ENCODE data around the gene TVP23C.

The TVP23C gene

DNA sequence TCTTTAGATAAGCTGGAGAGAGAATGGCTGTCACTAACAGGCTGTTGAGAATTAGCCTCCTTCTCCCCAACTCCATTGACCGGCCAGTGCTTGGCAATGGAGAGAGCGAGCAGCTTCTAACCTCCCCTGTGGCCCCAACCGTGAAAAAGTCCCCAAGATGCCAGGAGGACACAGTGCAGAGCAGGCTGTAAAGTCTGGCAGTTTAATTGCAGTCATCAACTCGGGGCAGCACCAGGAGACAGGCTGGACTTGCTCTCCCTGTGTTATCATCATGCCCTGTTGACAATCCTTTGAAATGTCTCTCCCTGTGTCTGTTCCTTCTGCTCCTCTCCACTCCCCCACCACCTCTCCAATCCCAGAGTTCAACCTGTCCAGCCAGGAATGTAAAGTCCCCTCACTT, 95.2 kb downstream of the TVP23C start:
- Mint-ChIP-seq H3K27me3 (no peaks in the 10 kb centered on the region), H3K4me1 (ENCODE audit: low read depth) (no peaks in the 10 kb centered on the region), H3K36me3 (ENCODE audit: low read depth) (peaks cover under 1% of the 10 kb centered on the region), H3K9me3 (no peaks in the 10 kb centered on the region), H3K27ac (no peak overlapping the region), H3K4me3 (no peak overlapping the region)

DNA sequence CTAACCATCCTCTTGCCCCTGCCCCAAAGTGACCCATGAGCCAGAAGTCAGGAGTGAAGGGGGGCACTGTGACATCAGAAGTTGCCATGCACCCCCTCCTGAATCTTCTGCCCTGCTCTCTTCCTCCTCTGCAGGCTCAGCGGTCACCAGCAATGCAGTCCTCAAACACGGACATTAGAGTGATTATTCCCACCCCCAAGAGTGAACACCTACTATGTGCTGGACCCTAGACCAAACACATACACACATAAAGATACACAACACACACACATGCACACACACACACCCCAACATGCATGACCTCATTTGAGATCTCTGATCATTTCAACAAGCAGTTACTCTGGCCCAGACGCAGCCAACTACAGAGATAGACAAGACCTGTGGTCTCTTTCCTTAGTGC, 95.7 kb downstream of the TVP23C start, which contains the start of gene CDRT4:
Gene CDRT4 (minus strand): TSS at position 30 of the 400 bp plus-strand sequence. CDS start 27,383 bp downstream, outside the sequence.
- H3K9me3 Mint-ChIP-seq, result no peaks in the 10 kb centered on the region
- H3K27ac Mint-ChIP-seq, result no peak within 1 kb of the TSS
- no peaks in the 10 kb centered on the region for H3K4me1 Mint-ChIP-seq (ENCODE audit: low read depth)
- H3K27me3 Mint-ChIP-seq, result no peaks in the 10 kb centered on the region
- H3K4me3 Mint-ChIP-seq, result no peak within 1 kb of the TSS
- peaks cover 6% of the 10 kb centered on the region for H3K36me3 Mint-ChIP-seq (ENCODE audit: low read depth)

DNA sequence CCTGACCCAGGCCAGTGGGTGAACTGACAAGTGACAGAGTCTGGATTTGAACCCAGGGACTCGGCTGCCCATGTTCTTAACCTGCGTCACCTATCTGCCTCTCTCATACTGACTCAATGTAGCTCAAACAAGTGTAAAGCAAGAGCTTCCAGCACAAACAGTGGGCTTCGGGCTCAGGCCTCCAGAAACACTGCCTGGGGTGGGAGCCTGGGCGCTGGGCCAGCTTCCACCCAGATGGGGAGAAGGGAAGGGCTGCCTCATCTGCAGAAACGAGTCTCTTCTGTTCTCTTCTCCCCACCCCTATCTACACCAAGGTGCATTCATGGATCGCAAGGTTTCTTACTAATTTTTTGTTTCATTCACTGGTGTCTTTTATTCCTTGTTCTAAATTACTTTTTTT, 97.2 kb downstream of the TVP23C start:
- H3K4me1 Mint-ChIP-seq (ENCODE audit: low read depth), result no peaks in the 10 kb centered on the region
- no peak overlapping the region for H3K27ac Mint-ChIP-seq
- H3K9me3 Mint-ChIP-seq, result no peaks in the 10 kb centered on the region

DNA sequence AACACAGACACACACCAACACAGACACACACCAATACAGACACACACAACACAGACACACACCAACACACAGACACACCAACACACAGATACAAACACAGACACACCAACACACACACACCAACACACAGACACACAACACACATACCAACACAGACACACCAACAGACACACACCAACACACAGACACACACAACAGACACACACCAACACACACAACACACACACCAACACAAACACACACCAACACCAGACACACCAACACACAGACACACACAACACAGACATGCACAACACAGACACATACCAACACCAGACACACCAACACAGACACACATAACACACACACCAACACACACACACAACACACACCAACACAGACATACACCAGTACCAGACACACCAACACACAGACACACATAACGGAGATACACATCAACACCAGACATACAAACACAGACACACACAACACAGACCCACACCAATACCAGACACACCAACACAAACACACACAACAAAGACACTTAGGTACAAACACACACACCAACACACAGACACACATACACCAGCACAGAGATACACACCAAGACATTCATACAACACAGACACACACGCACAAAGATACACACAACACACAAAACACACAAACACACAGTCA, 98.1 kb downstream of the TVP23C start:
- no peak overlapping the region for H3K27ac Mint-ChIP-seq
- no peak overlapping the region for H3K4me3 Mint-ChIP-seq
- H3K27me3 Mint-ChIP-seq, result no peaks in the 10 kb centered on the region
- H3K9me3 Mint-ChIP-seq, result no peaks in the 10 kb centered on the region
- no peaks in the 10 kb centered on the region for H3K4me1 Mint-ChIP-seq (ENCODE audit: low read depth)
- peaks cover 9% of the 10 kb centered on the region for H3K36me3 Mint-ChIP-seq (ENCODE audit: low read depth)

More for the DNA sequence above, 97.2 kb downstream of the TVP23C start:
- H3K4me3 Mint-ChIP-seq, result no peak overlapping the region
- H3K36me3 Mint-ChIP-seq (ENCODE audit: low read depth), result peaks cover 9% of the 10 kb centered on the region
- no peaks in the 10 kb centered on the region for H3K27me3 Mint-ChIP-seq

DNA sequence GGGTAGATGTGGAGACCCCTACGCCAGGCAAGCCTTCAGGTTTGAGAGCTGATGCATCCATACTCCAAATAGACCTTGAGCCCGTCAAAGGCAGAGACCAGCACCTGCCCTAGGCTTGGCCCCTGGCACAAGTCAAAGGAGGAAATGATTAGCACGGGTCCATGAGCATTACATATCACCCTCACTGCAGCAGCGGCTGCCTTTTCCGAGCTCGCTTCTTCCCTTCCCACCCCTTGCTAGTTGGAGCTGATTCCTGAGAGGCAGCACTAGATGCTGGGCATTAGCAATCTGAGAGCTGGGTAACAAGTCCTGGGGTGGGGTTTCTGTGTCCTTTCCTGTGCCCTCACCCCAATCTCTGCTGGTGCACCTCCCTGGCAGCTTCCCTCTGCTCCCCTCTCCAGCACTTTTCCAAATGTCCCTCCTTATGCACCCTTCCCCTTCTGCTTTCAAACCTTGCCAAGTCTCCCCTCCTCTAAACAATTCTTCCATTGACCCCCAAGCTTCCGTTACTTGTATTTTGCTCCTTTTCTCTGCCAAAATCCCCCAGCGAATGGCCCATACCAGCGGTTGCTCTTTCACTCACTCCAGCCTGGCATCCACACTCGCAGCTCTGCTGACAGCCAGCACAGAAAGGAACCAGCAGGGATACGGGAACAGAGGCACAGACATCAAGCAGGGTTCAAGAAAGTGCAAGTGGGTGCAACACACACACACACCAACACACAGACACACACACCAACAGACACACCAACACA, 98.9 kb downstream of the TVP23C start:
- no peak overlapping the region for H3K27ac Mint-ChIP-seq
- no peaks in the 10 kb centered on the region for H3K9me3 Mint-ChIP-seq
- H3K36me3 Mint-ChIP-seq (ENCODE audit: low read depth), result peaks cover 15% of the 10 kb centered on the region
- no peaks in the 10 kb centered on the region for H3K27me3 Mint-ChIP-seq
- no peaks in the 10 kb centered on the region for H3K4me1 Mint-ChIP-seq (ENCODE audit: low read depth)
- no peak overlapping the region for H3K4me3 Mint-ChIP-seq

GRCh38 chr17:15462976-15463772, 100.1 kb downstream of the TVP23C start:
- Mint-ChIP-seq H3K36me3 (ENCODE audit: low read depth) (peaks cover 15% of the 10 kb centered on the region), H3K27me3 (no peaks in the 10 kb centered on the region), H3K9me3 (no peaks in the 10 kb centered on the region), H3K4me3 (no peak overlapping the region), H3K4me1 (ENCODE audit: low read depth) (no peaks in the 10 kb centered on the region), H3K27ac (no peak overlapping the region)

- H3K27ac Mint-ChIP-seq, result no peak overlapping the region
- H3K4me1 Mint-ChIP-seq (ENCODE audit: low read depth), result no peaks in the 10 kb centered on the region
- no peaks in the 10 kb centered on the region for H3K27me3 Mint-ChIP-seq
- peaks cover 24% of the 10 kb centered on the region for H3K36me3 Mint-ChIP-seq (ENCODE audit: low read depth)
- peaks cover 3% of the 10 kb centered on the region for H3K9me3 Mint-ChIP-seq
- H3K4me3 Mint-ChIP-seq, result no peak overlapping the region
Measured at GRCh38 chr17:15457723-15458094, 105.6 kb downstream of the TVP23C start.

GRCh38 chr17:15456972-15457722, 106.1 kb downstream of the TVP23C start:
- no peaks in the 10 kb centered on the region for H3K27me3 Mint-ChIP-seq
- H3K27ac Mint-ChIP-seq, result no peak overlapping the region
- H3K4me1 Mint-ChIP-seq (ENCODE audit: low read depth), result no peaks in the 10 kb centered on the region
- H3K4me3 Mint-ChIP-seq, result no peak overlapping the region
- peaks cover 20% of the 10 kb centered on the region for H3K36me3 Mint-ChIP-seq (ENCODE audit: low read depth)
- peaks cover 3% of the 10 kb centered on the region for H3K9me3 Mint-ChIP-seq

DNA sequence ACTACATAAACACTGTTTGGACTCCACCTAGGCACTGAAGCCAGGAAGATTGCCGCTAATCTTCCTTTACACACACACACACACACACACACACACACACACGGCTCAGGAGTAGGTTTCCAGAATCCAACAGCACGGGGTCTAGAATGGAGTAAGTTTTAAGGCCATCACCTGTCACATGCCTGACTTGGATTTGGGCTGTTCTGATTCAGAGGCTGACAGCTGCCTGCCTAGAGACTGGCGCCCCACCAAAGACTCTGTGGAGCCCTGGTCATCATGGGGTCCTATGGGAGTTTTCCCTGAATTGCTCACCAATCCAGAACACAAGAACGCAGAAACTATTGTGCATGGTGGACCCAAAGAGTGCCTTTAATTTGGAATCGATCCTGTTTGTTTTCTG, 106.8 kb downstream of the TVP23C start:
- Mint-ChIP-seq H3K36me3 (ENCODE audit: low read depth) (peaks cover 20% of the 10 kb centered on the region), H3K4me3 (no peak overlapping the region), H3K27ac (no peak overlapping the region), H3K27me3 (no peaks in the 10 kb centered on the region), H3K4me1 (ENCODE audit: low read depth) (no peaks in the 10 kb centered on the region), H3K9me3 (peaks cover 3% of the 10 kb centered on the region)

GRCh38 chr17:15454346-15454745, 108.9 kb downstream of the TVP23C start:
- no peak overlapping the region for H3K27ac Mint-ChIP-seq
- peaks cover 14% of the 10 kb centered on the region for H3K36me3 Mint-ChIP-seq (ENCODE audit: low read depth)
- no peaks in the 10 kb centered on the region for H3K27me3 Mint-ChIP-seq
- peaks cover 3% of the 10 kb centered on the region for H3K9me3 Mint-ChIP-seq
- no peak overlapping the region for H3K4me3 Mint-ChIP-seq
- no peaks in the 10 kb centered on the region for H3K4me1 Mint-ChIP-seq (ENCODE audit: low read depth)

DNA sequence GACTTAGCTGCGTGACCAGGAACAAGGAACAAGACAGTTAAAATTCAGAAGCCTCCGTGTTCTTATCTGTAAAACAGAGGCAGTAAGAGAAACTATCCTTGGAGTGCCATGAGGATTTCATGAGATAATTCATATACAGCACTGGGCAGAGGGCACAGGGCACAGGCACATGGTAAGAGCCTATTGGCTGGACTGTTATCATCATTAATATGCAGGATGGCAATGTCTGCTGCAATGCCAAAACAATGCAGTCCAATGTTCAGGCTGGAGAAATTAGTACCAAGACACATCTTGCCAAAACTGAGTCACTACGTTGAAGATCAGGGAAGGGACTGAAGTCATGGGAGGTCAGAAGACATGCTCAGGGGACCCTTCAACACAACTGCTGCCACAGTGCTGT, 109.5 kb downstream of the TVP23C start:
- Mint-ChIP-seq H3K27me3 (no peaks in the 10 kb centered on the region), H3K27ac (no peak overlapping the region), H3K9me3 (peaks cover 3% of the 10 kb centered on the region), H3K4me3 (no peak overlapping the region), H3K4me1 (ENCODE audit: low read depth) (no peaks in the 10 kb centered on the region), H3K36me3 (ENCODE audit: low read depth) (peaks cover 14% of the 10 kb centered on the region)

DNA sequence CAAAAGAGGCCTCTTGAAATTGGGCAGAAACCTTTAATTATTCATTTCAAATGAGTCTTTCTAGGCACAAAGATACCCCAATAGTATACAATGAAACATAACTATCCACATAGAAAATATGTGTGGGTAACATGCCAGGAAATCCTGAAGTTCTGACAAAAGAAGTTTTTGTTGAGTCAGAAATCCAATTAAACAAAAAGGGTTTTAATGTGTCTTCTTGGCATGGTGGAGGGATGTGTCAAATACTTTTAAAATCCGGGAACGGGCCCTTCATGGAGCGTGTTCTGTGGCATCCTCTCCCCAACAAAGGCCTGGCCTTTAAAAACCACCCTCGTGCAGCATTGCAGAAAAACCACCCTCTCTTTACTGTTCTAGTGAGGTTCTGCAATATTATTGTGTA, 110.0 kb downstream of the TVP23C start:
- Mint-ChIP-seq H3K27ac (no peak overlapping the region), H3K27me3 (no peaks in the 10 kb centered on the region), H3K36me3 (ENCODE audit: low read depth) (peaks cover 14% of the 10 kb centered on the region), H3K4me3 (no peak overlapping the region), H3K4me1 (ENCODE audit: low read depth) (no peaks in the 10 kb centered on the region), H3K9me3 (peaks cover 3% of the 10 kb centered on the region)

DNA sequence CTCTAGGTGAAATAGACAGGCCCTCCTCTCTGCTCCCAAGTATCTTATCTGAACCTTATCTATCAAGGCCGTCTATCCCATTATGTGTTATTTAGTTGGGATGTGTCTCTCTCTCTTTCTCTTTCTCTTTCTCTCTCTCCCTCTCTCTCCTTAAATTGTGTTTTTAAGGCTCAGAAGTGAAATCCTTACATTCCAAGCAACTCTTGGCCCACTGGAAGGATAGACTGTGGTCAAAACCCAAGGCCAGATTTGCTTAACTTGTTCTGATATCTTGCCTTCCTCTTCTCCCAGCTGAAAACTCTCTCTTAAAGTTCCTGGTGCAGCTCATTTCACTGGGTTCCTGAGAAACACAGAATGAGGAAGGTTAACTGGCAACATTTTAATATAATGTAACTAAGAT, 110.5 kb downstream of the TVP23C start:
- peaks cover 3% of the 10 kb centered on the region for H3K9me3 Mint-ChIP-seq
- H3K27ac Mint-ChIP-seq, result no peak overlapping the region
- no peaks in the 10 kb centered on the region for H3K4me1 Mint-ChIP-seq (ENCODE audit: low read depth)
- peaks cover 14% of the 10 kb centered on the region for H3K36me3 Mint-ChIP-seq (ENCODE audit: low read depth)
- no peaks in the 10 kb centered on the region for H3K27me3 Mint-ChIP-seq
- no peak overlapping the region for H3K4me3 Mint-ChIP-seq

All from stimulated activated naive CD8-positive, alpha-beta T cell treated with anti-CD3 and anti-CD28 coated beads, Interleukin-15, Interleukin-2, amounts not matched to agents 100 ng/mL and 50 ng/mL, for 24 hours (primary cell).